ENCODE data around the gene DHX35.
"Not testable (repeated sequence)": the region's sequence is repeated elsewhere in the genome, so short reads cannot be mapped to it uniquely, and the experiment has no call there.

Gene DHX35

DNA sequence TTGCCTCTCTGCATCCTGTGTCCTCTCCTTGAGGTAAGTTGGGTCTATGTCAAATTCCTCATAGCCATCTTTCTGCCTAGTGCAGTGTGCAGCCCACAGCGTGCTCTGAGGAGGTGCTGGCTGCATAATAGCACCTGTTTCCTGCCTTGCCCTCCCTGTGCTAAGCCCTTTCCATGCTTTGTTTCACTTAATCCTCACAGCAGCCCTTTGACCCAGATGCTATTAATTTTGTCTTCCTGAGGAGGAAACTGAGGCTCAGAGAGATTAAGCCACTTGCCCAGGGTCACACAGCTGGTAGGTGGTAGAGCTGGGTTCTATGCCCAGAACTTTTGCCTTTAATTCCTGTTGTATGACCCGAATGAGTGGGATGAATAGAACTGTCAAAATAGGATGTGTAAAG, 22.5 kb upstream of the DHX35 start:
- no peak for DNase-seq (ENCODE audit: low read depth, low spot score)

DNA sequence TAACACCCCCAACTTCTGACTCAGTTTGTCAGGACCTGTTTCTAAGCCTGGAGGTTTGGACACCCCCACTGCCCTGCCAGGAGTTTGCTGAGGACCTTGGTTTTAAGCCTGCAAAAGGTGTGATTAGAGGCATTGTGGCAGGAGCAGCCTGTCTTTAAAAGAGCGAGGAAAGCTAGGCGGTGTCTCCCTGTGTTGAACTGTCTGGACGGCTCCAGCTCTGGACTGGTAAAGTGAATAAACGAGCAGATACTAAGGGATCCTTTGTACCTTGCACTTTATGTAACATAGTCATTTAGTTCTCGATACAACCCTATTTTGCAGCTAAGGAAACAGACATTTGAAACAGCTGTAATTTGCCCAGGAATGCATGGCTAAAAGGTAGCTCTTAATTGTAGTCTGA, 21.5 kb upstream of the DHX35 start:
- DNase-seq (ENCODE audit: low read depth, low spot score), result no peak

GRCh38 chr20:38941726-38942389, 20.3 kb upstream of the DHX35 start:
- no peak for DNase-seq (ENCODE audit: low read depth, low spot score)

GRCh38 chr20:38945012-38945411, 17.1 kb upstream of the DHX35 start:
- DNase-seq (ENCODE audit: low read depth, low spot score), result no peak

DNA sequence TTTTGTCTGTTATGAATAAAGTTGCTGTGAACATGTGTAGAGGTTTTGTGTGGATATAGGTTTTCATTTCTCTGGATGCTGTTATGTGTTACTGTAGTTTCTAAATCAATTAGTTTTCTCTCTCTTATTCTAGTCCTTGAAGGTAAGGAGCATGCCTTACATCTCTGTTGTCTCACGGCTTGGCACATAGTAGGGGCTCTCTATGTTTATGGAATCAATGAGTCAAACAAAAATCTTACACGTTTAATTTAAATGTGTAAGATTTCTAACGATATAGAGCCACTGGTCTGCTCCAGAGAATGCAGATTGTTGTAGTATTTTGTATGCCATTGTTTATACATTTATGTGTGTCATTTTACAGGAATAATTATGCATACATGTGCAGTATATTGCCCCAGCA, 15.3 kb upstream of the DHX35 start:
- no peak for DNase-seq (ENCODE audit: low read depth, low spot score)

GRCh38 chr20:38947931-38948362, 14.2 kb upstream of the DHX35 start:
- DNase-seq (ENCODE audit: low read depth, low spot score), result no peak

DNA sequence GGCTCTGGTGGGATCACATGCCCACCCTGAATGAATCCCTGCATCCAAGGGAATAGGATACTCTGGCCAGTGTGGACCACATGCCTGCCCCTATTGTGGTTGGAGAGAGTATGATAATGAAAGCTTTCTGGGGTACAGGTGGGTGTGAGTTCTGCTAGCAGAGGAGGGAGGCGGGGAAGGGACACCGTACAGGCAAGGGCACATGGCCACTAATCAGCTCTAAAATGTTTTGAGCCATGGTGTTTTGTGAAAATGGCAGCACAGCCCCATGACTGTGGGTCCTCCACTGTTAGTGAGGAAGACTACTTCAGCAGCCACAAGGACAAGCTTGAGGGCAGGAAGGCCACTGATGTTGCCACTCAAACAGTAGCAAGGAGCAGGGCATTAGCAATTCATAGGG, 11.9 kb upstream of the DHX35 start:
- DNase-seq (ENCODE audit: low read depth, low spot score), result no peak

GRCh38 chr20:38951611-38952010, 10.5 kb upstream of the DHX35 start:
- DNase-seq (ENCODE audit: low read depth, low spot score), result no peak

- DNase-seq (ENCODE audit: low read depth, low spot score), result no peak
Observed at GRCh38 chr20:38952153-38952552, 10.0 kb upstream of the DHX35 start.

- DNase-seq (ENCODE audit: low read depth, low spot score), result no peak
Observed at GRCh38 chr20:38953630-38954340, 8.4 kb upstream of the DHX35 start.

DNA sequence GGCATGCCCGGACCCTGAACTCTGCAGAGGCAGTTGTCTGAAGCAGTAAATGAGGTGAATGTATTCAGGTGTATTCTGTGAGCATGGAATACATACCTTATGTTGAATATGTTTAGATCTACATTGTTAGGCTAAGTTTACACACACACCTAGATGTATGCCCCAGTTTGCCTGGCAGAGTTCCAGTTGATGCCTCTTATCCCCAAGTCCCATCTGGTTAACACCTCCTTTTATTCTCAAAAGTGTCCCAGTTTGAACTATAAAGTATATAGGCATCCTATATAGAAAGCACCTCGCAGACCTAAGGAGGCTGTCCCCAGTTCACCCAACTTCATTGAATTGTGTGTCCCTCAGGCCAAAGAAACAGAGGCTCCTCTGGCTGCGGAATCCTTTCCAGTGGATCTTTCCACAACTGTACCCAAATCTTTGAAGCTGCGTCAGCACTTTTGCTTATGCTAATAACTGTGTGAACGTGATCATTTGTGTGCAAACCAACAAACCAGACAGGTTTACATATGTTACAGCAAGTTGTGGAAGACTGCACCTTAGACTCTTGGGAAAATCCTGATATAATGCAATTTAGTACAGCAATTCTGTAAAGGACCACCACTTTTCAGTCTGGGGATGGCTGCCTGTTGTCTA, 4.8 kb upstream of the DHX35 start:
- no peak for DNase-seq (ENCODE audit: low read depth, low spot score)

DNA sequence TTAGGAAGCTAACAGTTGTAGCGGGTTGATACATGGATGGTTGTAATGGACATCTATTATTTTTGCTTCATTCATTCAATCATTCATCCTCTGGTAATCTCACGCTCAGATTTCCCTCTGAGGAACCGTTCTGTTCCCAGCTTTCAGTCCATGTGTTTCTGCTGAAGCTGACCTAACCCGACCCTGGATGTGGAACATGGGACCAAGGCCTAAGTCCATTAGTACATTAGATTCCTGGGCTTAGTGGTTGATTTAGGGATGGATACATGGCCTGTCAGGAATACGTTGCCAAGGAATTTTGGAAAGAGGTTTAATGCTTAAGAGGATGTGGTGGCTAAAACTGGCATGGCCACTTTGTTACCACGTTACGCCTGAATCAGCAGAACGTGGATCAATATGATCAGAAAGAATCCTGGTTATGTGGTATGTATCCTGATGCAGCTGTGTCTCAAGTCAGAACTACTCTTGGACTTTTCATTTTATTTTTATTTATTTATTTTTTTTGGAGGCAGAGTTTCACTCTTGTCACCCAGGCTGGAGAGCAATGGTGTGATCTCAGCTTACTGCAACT, 4.1 kb upstream of the DHX35 start:
- no peak for DNase-seq (ENCODE audit: low read depth, low spot score)

GRCh38 chr20:38960187-38960687, 1.9 kb upstream of the DHX35 start:
- not testable (repeated sequence) for DNase-seq (ENCODE audit: low read depth, low spot score)

DNA sequence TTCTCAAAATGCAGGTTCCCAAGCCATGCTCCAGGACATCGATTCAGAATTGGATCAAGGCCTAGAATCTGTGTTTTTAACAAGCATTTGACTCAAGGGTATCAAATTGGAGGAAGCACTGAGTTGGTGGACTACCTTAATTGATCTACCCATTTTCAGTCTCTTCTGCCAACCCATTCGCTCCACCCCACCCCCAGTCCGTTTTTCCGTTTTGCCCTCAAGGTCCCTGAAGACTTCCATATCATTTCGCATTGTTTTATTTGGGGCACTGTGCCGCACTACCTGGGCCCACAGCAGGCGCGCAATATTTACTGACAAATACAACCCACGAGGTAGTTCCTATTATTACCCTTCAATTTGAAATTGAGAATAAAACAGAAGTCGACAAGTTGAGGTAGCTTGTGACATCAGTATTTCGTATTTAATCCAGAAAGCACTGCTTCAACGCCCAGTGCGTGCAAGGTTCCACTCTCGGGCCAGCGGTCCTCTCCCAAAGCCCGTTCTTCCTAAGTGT, 557 bp upstream of the DHX35 start:
- DNase-seq (ENCODE audit: low read depth, low spot score), result no peak

- no peak for DNase-seq (ENCODE audit: low read depth, low spot score)
Observed at GRCh38 chr20:38962928-38963401, 821 bp downstream of the DHX35 start.

GRCh38 chr20:38963745-38964144, 1.6 kb downstream of the DHX35 start:
- no peak for DNase-seq (ENCODE audit: low read depth, low spot score)

- DNase-seq (ENCODE audit: low read depth, low spot score), result no peak
Observed at GRCh38 chr20:38965264-38965663, 3.1 kb downstream of the DHX35 start.

DNA sequence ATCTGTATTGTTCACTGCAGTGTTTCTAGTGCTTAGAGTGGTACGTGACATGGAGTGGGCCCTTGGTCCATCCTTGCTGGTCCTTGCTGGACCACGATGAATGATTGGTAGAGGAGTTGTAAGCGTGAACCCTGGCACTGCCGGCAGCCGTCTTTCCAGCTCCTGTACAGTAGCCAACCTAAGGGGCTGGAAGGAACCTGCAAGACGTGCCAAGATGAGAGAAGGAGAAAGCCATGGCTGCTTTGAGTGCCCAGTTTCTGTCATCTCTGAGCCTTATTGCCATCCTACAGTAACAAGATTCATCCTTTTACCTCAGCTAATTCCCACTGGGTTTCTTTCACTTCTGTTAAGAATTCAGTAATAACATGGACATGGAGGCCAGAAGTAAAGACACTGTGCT, 5.9 kb downstream of the DHX35 start:
- DNase-seq (ENCODE audit: low read depth, low spot score), result no peak

DNA sequence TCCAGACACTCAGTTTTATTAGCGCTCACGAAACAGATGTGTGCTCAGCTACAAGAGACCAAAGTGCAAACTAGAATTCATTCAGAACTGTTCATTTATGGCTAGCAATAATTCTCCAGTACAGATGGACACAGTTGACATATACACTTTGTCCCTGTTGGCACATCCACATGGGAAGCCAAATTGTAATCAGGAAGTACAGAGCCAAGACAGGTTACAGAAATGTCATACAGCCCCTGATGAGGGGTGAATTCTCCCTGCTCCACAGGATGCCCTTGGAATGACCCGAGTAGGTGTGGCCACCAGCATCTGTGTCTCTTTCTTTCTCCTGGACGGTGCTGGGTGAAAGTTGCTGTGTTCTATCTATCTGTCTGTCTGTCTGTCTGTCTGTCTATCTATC, 7.6 kb downstream of the DHX35 start:
- DNase-seq (ENCODE audit: low read depth, low spot score), result no peak

GRCh38 chr20:38970302-38970701, 8.2 kb downstream of the DHX35 start:
- DNase-seq (ENCODE audit: low read depth, low spot score), result no peak

DNA sequence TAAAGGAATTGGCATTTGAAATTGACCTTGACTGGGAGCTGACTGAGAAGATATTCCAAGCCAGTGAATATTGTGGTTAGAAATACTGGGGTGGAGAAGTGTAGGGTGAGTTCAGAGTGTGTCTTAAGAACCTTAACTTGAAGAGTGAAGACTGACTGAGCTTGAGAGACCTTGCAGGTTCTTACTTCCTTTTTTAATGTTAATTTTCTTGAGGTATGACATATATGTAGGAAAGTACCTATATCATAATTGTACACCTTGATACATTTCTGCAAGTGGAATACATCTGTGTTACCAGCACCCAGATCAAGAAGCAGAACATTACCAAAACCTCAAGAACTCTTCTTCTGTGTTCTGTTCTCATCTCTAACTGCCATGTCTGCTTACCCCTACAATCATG, 11.0 kb downstream of the DHX35 start:
- DNase-seq (ENCODE audit: low read depth, low spot score), result no peak

- DNase-seq (ENCODE audit: low read depth, low spot score), result no peak
Observed at GRCh38 chr20:38973645-38974044, 11.5 kb downstream of the DHX35 start.
